Neural progenitor cell (in vitro differentiated cells): Measurements from ENCODE around the gene KLHL25. TPM values are rescaled to one million over a fixed set of nuclear protein-coding genes. Genes with fewer than 3 reads are reported as not detected.

Experiments
- DNase-seq: peaks from one replicate; pipeline ENCODE4 v3.0.0-alpha.2; 2016; ENCODE audit warnings: low spot score
- H2AFZ ChIP-seq: fragments of 200-600 bp; sonication (generic); replicated peaks from 2 replicates; pipeline ENCODE4 v1.6.1; 2016; ENCODE audit warnings: antibody characterized with exemption
- H3F3A ChIP-seq: fragments of 200-600 bp; sonication (generic); 2 replicates; pipeline ENCODE4 v1.6.1; 2016; ENCODE audit warnings: antibody characterized with exemption, low read depth
- H3K27ac ChIP-seq: fragments of 200-600 bp; sonication (generic); 2 replicates; pipeline ENCODE4 v1.5.1; 2016; ENCODE audit warnings: mild to moderate bottlenecking
- H3K27me3 ChIP-seq: fragments of 200-600 bp; sonication (generic); 2 replicates; pipeline ENCODE4 v1.6.1; 2016; ENCODE audit warnings: mild to moderate bottlenecking, moderate library complexity
- H3K36me3 ChIP-seq: fragments of 200-600 bp; sonication (generic); 2 replicates; pipeline ENCODE4 v1.5.1; 2016
- H3K4me1 ChIP-seq: fragments of 200-600 bp; sonication (generic); 2 replicates; pipeline ENCODE4 v1.6.1; 2016; ENCODE audit warnings: mixed run types
- H3K4me2 ChIP-seq: fragments of 200-600 bp; sonication (generic); 2 replicates; pipeline ENCODE4 v1.6.1; 2016
- H3K4me3 ChIP-seq: fragments of 200-600 bp; sonication (generic); 2 replicates; pipeline ENCODE4 v1.5.1; 2016
- H3K79me2 ChIP-seq: fragments of 200-600 bp; sonication (generic); 2 replicates; pipeline ENCODE4 v1.6.1; 2016; ENCODE audit warnings: low read depth
- H3K9ac ChIP-seq: fragments of 200-600 bp; sonication (generic); 2 replicates; pipeline ENCODE4 v1.6.1; 2016
- H3K9me3 ChIP-seq: fragments of 200-600 bp; sonication (generic); 2 replicates; pipeline ENCODE4 v1.5.1; 2016; ENCODE audit warnings: low read depth
- H4K20me1 ChIP-seq: fragments of 200-600 bp; sonication (generic); 2 replicates; pipeline ENCODE4 v1.6.1; 2016; ENCODE audit warnings: low read depth
- H3K27ac Mint-ChIP-seq: 3 replicates; pipeline ENCODE4 v1.8.0; 2021; ENCODE audit warnings: mixed read lengths
- H3K27me3 Mint-ChIP-seq: 2 replicates; pipeline ENCODE4 v1.8.0; 2022; ENCODE audit warnings: low read depth, mild to moderate bottlenecking, inconsistent platforms, moderate library complexity, mixed read lengths; ENCODE audit not compliant: insufficient read depth
- H3K36me3 Mint-ChIP-seq: 3 replicates; pipeline ENCODE4 v1.8.0; 2021; ENCODE audit warnings: mixed read lengths
- H3K4me1 Mint-ChIP-seq: 3 replicates; pipeline ENCODE4 v1.8.0; 2021; ENCODE audit warnings: mixed read lengths
- H3K4me3 Mint-ChIP-seq: 3 replicates; pipeline ENCODE4 v1.8.0; 2021; ENCODE audit warnings: mild to moderate bottlenecking, moderate library complexity, mixed read lengths
- H3K9me3 Mint-ChIP-seq: 3 replicates; pipeline ENCODE4 v1.8.0; 2020; ENCODE audit warnings: mixed read lengths
- EZH2 ChIP-seq: fragments of 200-600 bp; sonication (generic); IDR thresholded peaks from 2 replicates; pipeline ENCODE4 v1.6.1; 2017; ENCODE audit warnings: antibody characterized with exemption, mild to moderate bottlenecking, moderate library complexity
- EZH2phosphoT487 ChIP-seq: fragments of 200-600 bp; sonication (generic); IDR thresholded peaks from 2 replicates; pipeline ENCODE4 v1.6.1; 2017; ENCODE audit warnings: antibody characterized with exemption
- total RNA-seq: library from RNA; depleted of rRNA; stranded (reverse); fragments of >200 nt; gene quantifications from 2 replicates; pipeline ENCODE4 v1.2.3, GENCODE V29; 2015; ENCODE audit warnings: low replicate concordance
- TF ChIP-seq, protein P1 (sequence below): fragments of 200-600 bp; sonication (generic); IDR thresholded peaks from 2 replicates; pipeline ENCODE4 v1.5.1; 2017; ENCODE audit warnings: antibody characterized with exemption, mild to moderate bottlenecking

KLHL25 gene
- total RNA-seq, 1 donor from 2014 or later: 12.1 TPM

DNA sequence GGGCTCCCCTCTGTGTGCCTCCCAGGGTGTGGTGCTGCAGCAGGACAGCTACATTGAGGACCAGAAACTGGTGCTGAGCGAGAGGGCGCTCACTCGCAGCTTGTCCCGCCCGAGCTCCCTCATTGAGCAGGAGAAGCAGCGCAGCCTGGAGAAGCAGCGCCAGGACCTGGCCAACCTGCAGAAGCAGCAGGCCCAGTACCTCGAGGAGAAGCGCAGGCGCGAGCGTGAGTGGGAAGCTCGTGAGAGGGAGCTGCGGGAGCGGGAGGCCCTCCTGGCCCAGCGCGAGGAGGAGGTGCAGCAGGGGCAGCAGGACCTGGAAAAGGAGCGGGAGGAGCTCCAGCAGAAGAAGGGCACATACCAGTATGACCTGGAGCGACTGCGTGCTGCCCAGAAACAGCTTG, 53.7 kb downstream of the KLHL25 start:
- Histone ChIP-seq H3K4me2 (no peak overlapping the region), H3K36me3 (peaks cover 15% of the 10 kb centered on the region), H3K9ac (no peak overlapping the region), H3K4me1 (no peaks in the 10 kb centered on the region), H2AFZ (no peak overlapping the region), H3K27ac (no peak overlapping the region), H3K79me2 (no peaks in the 10 kb centered on the region), H3K4me3 (no peak overlapping the region), H3K9me3 (no peaks in the 10 kb centered on the region), H3K27me3 (no peaks in the 10 kb centered on the region), H4K20me1 (no peaks in the 10 kb centered on the region), H3F3A (no peaks in the 10 kb centered on the region)
- Mint-ChIP-seq H3K4me1 (peaks cover 44% of the 10 kb centered on the region), H3K9me3 (no peaks in the 10 kb centered on the region), H3K4me3 (no peak overlapping the region), H3K27ac (no peak overlapping the region), H3K36me3 (peaks cover 51% of the 10 kb centered on the region), H3K27me3 (peaks cover 2% of the 10 kb centered on the region)
- no peak for DNase-seq
- TF ChIP-seq EZH2phosphoT487 (no peak), EZH2 (no peak)
- TF ChIP-seq, protein P1, sequence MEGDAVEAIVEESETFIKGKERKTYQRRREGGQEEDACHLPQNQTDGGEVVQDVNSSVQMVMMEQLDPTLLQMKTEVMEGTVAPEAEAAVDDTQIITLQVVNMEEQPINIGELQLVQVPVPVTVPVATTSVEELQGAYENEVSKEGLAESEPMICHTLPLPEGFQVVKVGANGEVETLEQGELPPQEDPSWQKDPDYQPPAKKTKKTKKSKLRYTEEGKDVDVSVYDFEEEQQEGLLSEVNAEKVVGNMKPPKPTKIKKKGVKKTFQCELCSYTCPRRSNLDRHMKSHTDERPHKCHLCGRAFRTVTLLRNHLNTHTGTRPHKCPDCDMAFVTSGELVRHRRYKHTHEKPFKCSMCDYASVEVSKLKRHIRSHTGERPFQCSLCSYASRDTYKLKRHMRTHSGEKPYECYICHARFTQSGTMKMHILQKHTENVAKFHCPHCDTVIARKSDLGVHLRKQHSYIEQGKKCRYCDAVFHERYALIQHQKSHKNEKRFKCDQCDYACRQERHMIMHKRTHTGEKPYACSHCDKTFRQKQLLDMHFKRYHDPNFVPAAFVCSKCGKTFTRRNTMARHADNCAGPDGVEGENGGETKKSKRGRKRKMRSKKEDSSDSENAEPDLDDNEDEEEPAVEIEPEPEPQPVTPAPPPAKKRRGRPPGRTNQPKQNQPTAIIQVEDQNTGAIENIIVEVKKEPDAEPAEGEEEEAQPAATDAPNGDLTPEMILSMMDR: no peak

DNA sequence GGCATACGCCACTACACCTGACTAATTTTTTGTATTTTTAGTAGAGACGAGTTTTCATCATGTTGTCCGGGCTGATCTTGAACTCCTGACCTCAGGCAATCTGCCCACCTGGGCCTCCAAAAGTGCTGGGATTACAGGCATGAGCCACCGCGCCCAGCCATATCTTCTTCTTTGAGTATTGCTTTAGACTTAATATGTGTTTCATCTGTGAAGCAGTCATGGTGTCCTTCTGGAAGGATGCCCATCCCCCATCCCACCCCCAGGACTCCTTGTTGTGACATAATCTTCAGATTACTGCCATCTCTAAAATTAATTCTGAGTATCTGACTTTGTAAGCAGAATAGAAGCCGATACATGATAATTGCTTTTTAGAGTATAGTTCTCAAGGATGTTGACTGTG, 57.7 kb downstream of the KLHL25 start:
- Histone ChIP-seq H3K36me3 (peaks cover 38% of the 10 kb centered on the region), H3K27ac (no peak overlapping the region), H4K20me1 (no peaks in the 10 kb centered on the region), H3K9me3 (peaks cover 12% of the 10 kb centered on the region), H3F3A (no peaks in the 10 kb centered on the region), H3K4me1 (no peaks in the 10 kb centered on the region), H3K27me3 (no peaks in the 10 kb centered on the region), H3K4me2 (no peak overlapping the region), H3K79me2 (no peaks in the 10 kb centered on the region), H2AFZ (no peak overlapping the region), H3K9ac (no peak overlapping the region), H3K4me3 (no peak overlapping the region)
- no peak overlapping the region for H3K27ac Mint-ChIP-seq
- no peak for DNase-seq
- no peaks in the 10 kb centered on the region for H3K27me3 Mint-ChIP-seq
- peaks cover 59% of the 10 kb centered on the region for H3K36me3 Mint-ChIP-seq
- no peak overlapping the region for H3K4me3 Mint-ChIP-seq
- TF ChIP-seq EZH2 (no peak), EZH2phosphoT487 (no peak)
- TF ChIP-seq, protein P1: no peak
- H3K9me3 Mint-ChIP-seq: peaks cover 20% of the 10 kb centered on the region
- H3K4me1 Mint-ChIP-seq: peaks cover 12% of the 10 kb centered on the region

DNA sequence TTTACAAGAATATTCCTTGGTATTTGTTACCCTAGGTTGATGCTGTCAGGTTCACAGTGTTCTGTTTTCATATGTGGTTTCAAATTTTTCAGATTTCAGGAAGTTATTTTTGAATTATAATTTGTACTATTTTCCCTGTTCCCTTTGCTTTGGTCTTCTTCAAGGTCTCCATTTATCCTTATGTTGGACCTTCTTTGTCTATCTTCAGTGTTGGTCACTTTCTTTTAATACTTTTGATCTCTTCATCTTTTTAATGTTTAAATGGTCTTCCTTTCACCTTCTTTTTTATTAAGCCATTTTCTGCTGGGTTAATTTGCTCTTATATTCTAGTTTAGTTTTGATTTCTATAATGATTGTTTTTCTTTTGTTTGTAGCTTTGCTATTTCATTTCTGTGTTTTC, 61.3 kb downstream of the KLHL25 start:
- DNase-seq: no peak
- TF ChIP-seq, protein P1: no peak
- TF ChIP-seq EZH2phosphoT487 (no peak), EZH2 (no peak)
- H3K4me2 ChIP-seq: no peak overlapping the region
- H2AFZ ChIP-seq: no peak overlapping the region
- H3K27me3 ChIP-seq: no peaks in the 10 kb centered on the region
- no peak overlapping the region for H3K27ac ChIP-seq
- H3K9ac ChIP-seq: no peak overlapping the region
- peaks cover 38% of the 10 kb centered on the region for H3K36me3 ChIP-seq
- peaks cover 58% of the 10 kb centered on the region for H3K36me3 Mint-ChIP-seq
- H3K27ac Mint-ChIP-seq: no peak overlapping the region
- peaks cover 12% of the 10 kb centered on the region for H3K9me3 ChIP-seq
- H3K4me3 Mint-ChIP-seq: no peak overlapping the region
- H3K4me1 Mint-ChIP-seq: peaks cover 3% of the 10 kb centered on the region
- H4K20me1 ChIP-seq: no peaks in the 10 kb centered on the region
- no peaks in the 10 kb centered on the region for H3K4me1 ChIP-seq
- peaks cover 23% of the 10 kb centered on the region for H3K9me3 Mint-ChIP-seq
- no peaks in the 10 kb centered on the region for H3K27me3 Mint-ChIP-seq
- H3K4me3 ChIP-seq: no peak overlapping the region
- no peaks in the 10 kb centered on the region for H3K79me2 ChIP-seq
- peaks cover 6% of the 10 kb centered on the region for H3F3A ChIP-seq
